ENCODE measurements around the gene ATPAF1.
"Not testable (repeated sequence)": the region's sequence is repeated elsewhere in the genome, so short reads cannot be mapped to it uniquely, and the experiment has no call there.

Gene ATPAF1

GRCh38 chr1:46653405-46653958, 14.7 kb downstream of the ATPAF1 start (continued):
- TF ChIP-seq PRDM1 (tag by site-specific recombination; IDR thresholded peaks at IDR 0.05) (peak; percentile 70), ZNF701 (tag by site-specific recombination; IDR thresholded peaks at IDR 0.05) (no peak), ZSCAN30 (tag by site-specific recombination; IDR thresholded peaks at IDR 0.05) (0 out of 2 replicates have a peak, but pooled peaks have one; percentile 33), ZNF366 (tag by site-specific recombination; conservative IDR thresholded peaks at IDR 0.05) (no peak), SCRT2 (tag by site-specific recombination; IDR thresholded peaks at IDR 0.05) (no peak), ZBTB44 (tag by site-specific recombination; IDR thresholded peaks at IDR 0.05) (peak; percentile 69)

- Histone ChIP-seq H3K36me3 (ENCODE audit: control insufficient read depth in 2 of 2, insufficient read depth in 1 of 2, low read length in 2 of 2) (peaks cover 25 to 87% of the 10 kb centered on the region in 2 experiments), H3K4me3 (ENCODE audit: low read depth, low read length) (no peak overlapping the region), H3K9me3 (ENCODE audit: control insufficient read depth, insufficient read depth, low read depth, low read length) (no peaks in the 10 kb centered on the region), H3K27ac (ENCODE audit: extremely low read depth, low read depth, low read length) (no peak overlapping the region), H3K4me1 (ENCODE audit: control insufficient read depth, insufficient read depth, low read length) (no peaks in the 10 kb centered on the region)
- no peak for TF ChIP-seq SALL2 (tag by site-specific recombination; IDR thresholded peaks at IDR 0.05; ENCODE audit: borderline replicate concordance)
- no peak for TF ChIP-seq PATZ1 (tag by site-specific recombination; IDR thresholded peaks at IDR 0.05)
- no peak for TF ChIP-seq ZNF776 (tag by site-specific recombination; IDR thresholded peaks at IDR 0.05; ENCODE audit: borderline replicate concordance)
- ChIA-PET CTCF (no interaction called here), POLR2A (no interaction called here)
Measured at GRCh38 chr1:46652321-46653100, 15.7 kb downstream of the ATPAF1 start.

GRCh38 chr1:46651152-46651551, 17.0 kb downstream of the ATPAF1 start:
- H3K4me1 ChIP-seq (ENCODE audit: control insufficient read depth, insufficient read depth, low read length); H3K4me3 ChIP-seq (ENCODE audit: low read depth, low read length); H3K27ac ChIP-seq (ENCODE audit: extremely low read depth, low read depth, low read length); POLR2A ChIA-PET; CTCF ChIA-PET; H3K9me3 ChIP-seq (ENCODE audit: control insufficient read depth, insufficient read depth, low read depth, low read length): not testable (repeated sequence)
- TF ChIP-seq ZNF146 (tag by site-specific recombination; IDR thresholded peaks at IDR 0.05) (peak; percentile 89), ZNF580 (tag by site-specific recombination; IDR thresholded peaks at IDR 0.05) (0 out of 2 replicates have a peak, but pooled peaks have one; percentile 63)
- H3K36me3 ChIP-seq (ENCODE audit: control insufficient read depth in 2 of 2, insufficient read depth in 1 of 2, low read length in 2 of 2), result peaks cover 23 to 83% of the 10 kb centered on the region in 2 experiments

- TF ChIP-seq PRDM6 (tag by site-specific recombination; IDR thresholded peaks at IDR 0.05) (no peak), ZNF146 (tag by site-specific recombination; IDR thresholded peaks at IDR 0.05) (peak; percentile 93)
- ChIA-PET POLR2A (no interaction called here), CTCF (no interaction called here)
- Histone ChIP-seq H3K9me3 (ENCODE audit: control insufficient read depth, insufficient read depth, low read depth, low read length) (no peaks in the 10 kb centered on the region), H3K36me3 (ENCODE audit: control insufficient read depth in 2 of 2, insufficient read depth in 1 of 2, low read length in 2 of 2) (peaks cover 23 to 76% of the 10 kb centered on the region in 2 experiments), H3K27ac (ENCODE audit: extremely low read depth, low read depth, low read length) (no peak overlapping the region), H3K4me1 (ENCODE audit: control insufficient read depth, insufficient read depth, low read length) (no peaks in the 10 kb centered on the region), H3K4me3 (ENCODE audit: low read depth, low read length) (no peak overlapping the region)
Measured at GRCh38 chr1:46650491-46650890, 17.7 kb downstream of the ATPAF1 start.

Data from HEK293 (cell line).